Activated CD8-positive, alpha-beta memory T cell treated with anti-CD3 and anti-CD28 coated beads, Interleukin-2, amount 10 ng/mL, durations not matched to agents 7 days and 5 days (primary cell): ENCODE results near the gene NDUFA3. TPM values are rescaled to one million over a fixed set of nuclear protein-coding genes. Genes with fewer than 3 reads are reported as not detected.
A peak's percentile ranks its signal among the peaks of the same experiment; 100 is the strongest.

Experiments used
- ATAC-seq: fragments of 150-1000 bp; cut with Tn5 transposase; one replicate; pipeline ENCODE4 v1.10.0; 2021; ENCODE audit warnings: moderate library complexity
- CTCF ChIA-PET: fragments of 350-600 bp; sonication (Branson Sonifier 250); formaldehyde crosslinking; loops from one replicate; lab custom pipeline; 2021; ENCODE audit warnings: antibody characterized with exemption; lab: Charles Lee
- DNase-seq: peaks from one replicate; pipeline ENCODE4 v3.0.0-alpha.2; 2020
- H3K27ac Mint-ChIP-seq: one replicate; pipeline ENCODE4 v1.8.0; 2021; ENCODE audit warnings: mild to moderate bottlenecking, mixed read lengths
- H3K27me3 Mint-ChIP-seq: one replicate; pipeline ENCODE4 v1.8.0; 2021; ENCODE audit warnings: mixed read lengths
- H3K36me3 Mint-ChIP-seq: one replicate; pipeline ENCODE4 v1.8.0; 2021; ENCODE audit warnings: mild to moderate bottlenecking, mixed read lengths
- H3K4me1 Mint-ChIP-seq: one replicate; pipeline ENCODE4 v1.8.0; 2021; ENCODE audit warnings: mixed read lengths
- H3K4me3 Mint-ChIP-seq: one replicate; pipeline ENCODE4 v1.8.0; 2021; ENCODE audit warnings: mild to moderate bottlenecking, moderate library complexity, mixed read lengths
- H3K9me3 Mint-ChIP-seq: one replicate; pipeline ENCODE4 v1.8.0; 2022; ENCODE audit warnings: low read depth, mixed read lengths
- total RNA-seq, 2 experiments: library from RNA; stranded (reverse); gene quantifications; one replicate each; pipeline ENCODE4 v1.2.3, GENCODE V29; 2021

NDUFA3 gene
- total RNA-seq, 2 experiments from 2014 or later = 121 to 127 TPM

DNA sequence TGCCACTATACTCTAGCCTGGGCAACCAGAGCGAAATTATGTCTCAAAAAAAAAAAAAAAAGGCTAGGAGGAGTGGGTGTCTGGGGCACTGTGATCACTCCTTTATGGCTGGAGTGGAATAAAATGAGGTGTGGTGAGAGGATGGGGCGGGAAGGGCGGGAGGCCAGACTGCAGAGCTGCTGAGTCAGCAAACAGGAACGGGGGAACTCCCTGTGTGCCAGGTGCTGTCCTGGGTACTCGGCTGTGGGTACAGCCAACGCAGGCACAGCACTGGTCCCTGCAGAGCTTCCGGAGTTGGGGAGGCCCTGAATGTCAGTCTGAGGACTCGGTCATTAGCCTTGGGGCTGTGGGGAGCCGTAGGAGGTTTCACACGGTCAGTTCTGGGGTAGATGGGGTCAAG, 18.6 kb downstream of the NDUFA3 start:
- H3K4me1 Mint-ChIP-seq = peaks cover 12% of the 10 kb centered on the region

DNA sequence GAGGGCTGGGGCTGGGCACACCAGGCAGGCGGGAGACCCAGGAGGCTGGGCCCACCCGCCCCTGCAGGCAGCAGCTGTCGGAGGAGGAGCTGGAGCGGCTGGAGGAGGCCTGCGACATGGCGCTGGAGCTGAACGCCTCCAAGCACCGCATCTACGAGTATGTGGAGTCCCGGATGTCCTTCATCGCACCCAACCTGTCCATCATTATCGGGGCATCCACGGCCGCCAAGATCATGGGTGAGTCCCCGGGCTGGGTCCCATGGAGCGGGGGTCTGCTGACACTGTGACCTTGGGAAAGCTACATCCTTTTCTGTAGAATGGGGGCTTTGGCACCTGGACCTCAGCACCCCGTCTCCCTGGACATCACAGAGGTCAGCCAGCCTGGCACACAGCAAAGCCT, 21.0 kb downstream of the NDUFA3 start:
- Mint-ChIP-seq H3K27ac (no peak overlapping the region), H3K4me3 (no peak overlapping the region), H3K9me3 (no peaks in the 10 kb centered on the region), H3K27me3 (no peaks in the 10 kb centered on the region), H3K4me1 (no peaks in the 10 kb centered on the region), H3K36me3 (peaks cover 18% of the 10 kb centered on the region)
- ATAC-seq = no peak
- CTCF ChIA-PET = interaction anchor here (1.0 kb wide), 1 partner anchor 9 kb away, joined by 3 read pairs; no protein-coding TSS in a partner anchor
- no peak for DNase-seq

More for the DNA sequence above, 18.6 kb downstream of the NDUFA3 start:
- peaks cover 16% of the 10 kb centered on the region for H3K36me3 Mint-ChIP-seq
- no peaks in the 10 kb centered on the region for H3K9me3 Mint-ChIP-seq
- no peak overlapping the region for H3K4me3 Mint-ChIP-seq
- no peaks in the 10 kb centered on the region for H3K27me3 Mint-ChIP-seq
- ATAC-seq (no peak), DNase-seq (no peak)
- no peak overlapping the region for H3K27ac Mint-ChIP-seq
- CTCF ChIA-PET = no interaction called here

DNA sequence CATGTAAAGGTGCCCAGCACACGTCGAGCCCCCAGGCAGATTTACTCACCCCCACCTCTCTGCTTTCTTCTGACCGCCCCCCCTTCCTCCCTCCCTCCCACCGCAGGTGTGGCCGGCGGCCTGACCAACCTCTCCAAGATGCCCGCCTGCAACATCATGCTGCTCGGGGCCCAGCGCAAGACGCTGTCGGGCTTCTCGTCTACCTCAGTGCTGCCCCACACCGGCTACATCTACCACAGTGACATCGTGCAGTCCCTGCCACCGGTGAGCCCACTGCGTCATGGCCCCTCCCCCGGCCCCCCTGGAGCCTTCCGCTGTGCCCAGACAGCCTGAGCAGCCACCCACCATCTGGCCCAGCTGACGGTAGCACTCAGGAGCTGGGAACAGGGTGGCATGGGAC, 21.7 kb downstream of the NDUFA3 start:
- Mint-ChIP-seq H3K4me3 (no peak overlapping the region), H3K27ac (no peak overlapping the region), H3K27me3 (no peaks in the 10 kb centered on the region), H3K36me3 (peaks cover 18% of the 10 kb centered on the region), H3K4me1 (no peaks in the 10 kb centered on the region), H3K9me3 (no peaks in the 10 kb centered on the region)
- CTCF ChIA-PET = interaction anchor here (1.0 kb wide), 1 partner anchor 9 kb away, joined by 3 read pairs; no protein-coding TSS in a partner anchor
- ATAC-seq (no peak), DNase-seq (no peak)

- Mint-ChIP-seq H3K27me3 (no peaks in the 10 kb centered on the region), H3K4me3 (no peak overlapping the region), H3K36me3 (peaks cover 14% of the 10 kb centered on the region), H3K27ac (no peak overlapping the region), H3K4me1 (no peaks in the 10 kb centered on the region), H3K9me3 (no peaks in the 10 kb centered on the region)
- DNase-seq = no peak
- CTCF ChIA-PET = no interaction called here
- no peak for ATAC-seq
These were observed 23.1 kb downstream of the NDUFA3 start for GRCh38 chr19:54125713-54126112.

DNA sequence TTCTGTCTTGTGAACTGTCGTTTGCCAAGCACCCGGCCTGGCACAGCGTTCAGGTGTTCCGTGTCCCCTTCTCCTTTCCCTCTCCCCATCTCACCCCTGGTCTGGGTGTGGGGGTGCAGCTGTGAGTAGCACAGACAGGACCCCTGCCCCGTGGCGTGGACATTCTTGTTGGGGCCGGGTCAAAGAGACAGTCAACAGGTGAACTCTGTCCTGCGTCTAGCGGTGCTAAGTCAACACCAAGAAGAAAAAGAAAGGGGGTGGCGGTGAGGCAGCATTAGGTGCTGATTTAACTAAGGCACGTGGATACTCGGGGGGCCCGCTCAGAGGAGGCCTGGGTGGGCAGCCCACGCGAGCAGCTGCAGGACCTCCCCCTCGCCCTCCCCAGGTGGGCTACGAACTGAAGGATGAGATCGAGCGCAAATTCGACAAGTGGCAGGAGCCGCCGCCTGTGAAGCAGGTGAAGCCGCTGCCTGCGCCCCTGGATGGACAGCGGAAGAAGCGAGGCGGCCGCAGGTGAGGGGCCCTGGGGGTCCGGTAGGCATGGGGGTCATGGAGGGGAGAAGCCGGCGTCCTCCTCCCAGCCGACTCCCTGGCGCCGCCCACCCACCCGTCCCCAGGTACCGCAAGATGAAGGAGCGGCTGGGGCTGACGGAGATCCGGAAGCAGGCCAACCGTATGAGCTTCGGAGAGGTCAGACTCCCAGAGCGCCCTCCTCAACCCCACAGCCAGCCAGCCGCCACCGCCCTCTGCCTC, 25.2 kb downstream of the NDUFA3 start:
- ATAC-seq (no peak), DNase-seq (no peak)
- Mint-ChIP-seq H3K9me3 (no peaks in the 10 kb centered on the region), H3K36me3 (peaks cover 8% of the 10 kb centered on the region), H3K4me3 (no peak overlapping the region), H3K27ac (no peak overlapping the region), H3K4me1 (no peaks in the 10 kb centered on the region), H3K27me3 (no peaks in the 10 kb centered on the region)
- CTCF ChIA-PET = no interaction called here

- peaks cover 8% of the 10 kb centered on the region for H3K36me3 Mint-ChIP-seq
- H3K9me3 Mint-ChIP-seq = no peaks in the 10 kb centered on the region
- no peak for ATAC-seq
These were observed 25.7 kb downstream of the NDUFA3 start for GRCh38 chr19:54128441-54128725.

DNA sequence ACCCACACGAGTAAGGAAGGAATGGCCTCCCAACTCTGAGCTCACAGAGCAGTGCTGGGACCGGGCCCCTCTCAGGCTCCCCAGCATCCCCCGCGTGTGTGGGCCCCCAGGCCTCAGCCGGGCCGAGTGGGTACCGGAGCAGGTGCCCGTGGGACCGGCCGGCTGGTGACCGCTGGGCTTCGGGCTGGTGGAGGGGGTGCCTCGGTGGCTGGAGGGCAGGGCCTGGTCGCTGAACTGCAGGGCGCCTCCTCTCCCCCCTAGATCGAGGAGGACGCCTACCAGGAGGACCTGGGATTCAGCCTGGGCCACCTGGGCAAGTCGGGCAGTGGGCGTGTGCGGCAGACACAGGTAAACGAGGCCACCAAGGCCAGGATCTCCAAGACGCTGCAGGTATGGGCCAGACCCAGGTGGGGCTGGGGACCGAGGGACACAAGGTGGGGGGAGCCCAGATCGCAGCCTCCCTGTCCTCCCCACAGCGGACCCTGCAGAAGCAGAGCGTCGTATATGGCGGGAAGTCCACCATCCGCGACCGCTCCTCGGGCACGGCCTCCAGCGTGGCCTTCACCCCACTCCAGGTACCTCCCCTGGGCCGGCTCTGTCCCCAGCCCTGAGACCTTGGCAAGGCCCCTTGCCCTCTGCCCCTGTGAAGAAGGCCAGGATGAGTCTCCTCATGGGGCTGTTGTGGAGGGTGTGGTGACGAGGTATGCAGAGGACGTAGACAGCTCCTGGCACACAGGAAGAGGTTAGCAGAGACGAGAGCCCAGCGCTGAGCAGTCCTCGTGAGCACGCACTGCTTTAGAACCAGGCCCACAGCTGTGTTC, 26.4 kb downstream of the NDUFA3 start:
- DNase-seq = no peak
- H3K36me3 Mint-ChIP-seq = peaks cover 8% of the 10 kb centered on the region
- H3K27me3 Mint-ChIP-seq = no peaks in the 10 kb centered on the region
- CTCF ChIA-PET = no interaction called here
- H3K4me1 Mint-ChIP-seq = no peaks in the 10 kb centered on the region
- H3K4me3 Mint-ChIP-seq = no peak overlapping the region
- ATAC-seq = no peak
- H3K9me3 Mint-ChIP-seq = no peaks in the 10 kb centered on the region
- no peak overlapping the region for H3K27ac Mint-ChIP-seq

More at GRCh38 chr19:54128441-54128725, 25.7 kb downstream of the NDUFA3 start:
- H3K27ac Mint-ChIP-seq = no peak overlapping the region
- H3K4me3 Mint-ChIP-seq = no peak overlapping the region
- no peaks in the 10 kb centered on the region for H3K4me1 Mint-ChIP-seq
- CTCF ChIA-PET = no interaction called here
- no peaks in the 10 kb centered on the region for H3K27me3 Mint-ChIP-seq
- DNase-seq = no peak

DNA sequence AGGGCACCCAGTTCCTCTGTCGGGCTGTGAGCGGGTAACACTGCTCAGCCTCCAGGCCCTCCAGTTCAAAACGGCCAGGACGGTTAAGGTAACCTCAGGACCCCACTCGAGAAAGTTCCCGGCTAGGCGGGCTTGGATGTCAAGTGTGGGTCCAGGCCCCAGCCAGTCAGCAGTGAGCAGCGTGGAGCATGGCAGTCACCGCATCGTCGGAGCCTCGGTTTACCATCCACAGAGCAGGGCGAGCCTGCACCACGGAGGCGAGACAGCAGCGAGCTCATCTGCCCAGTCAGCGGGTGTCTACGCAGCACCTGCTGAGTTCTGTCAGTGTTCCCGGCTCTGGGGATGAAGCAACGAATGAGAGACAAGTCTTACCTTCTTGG, 27.0 kb downstream of the NDUFA3 start:
- Mint-ChIP-seq H3K27ac (no peak overlapping the region), H3K9me3 (no peaks in the 10 kb centered on the region), H3K36me3 (peaks cover 8% of the 10 kb centered on the region), H3K4me1 (no peaks in the 10 kb centered on the region), H3K4me3 (no peak overlapping the region), H3K27me3 (no peaks in the 10 kb centered on the region)
- CTCF ChIA-PET = no interaction called here
- ATAC-seq = no peak
- DNase-seq = no peak

- ATAC-seq (no peak), DNase-seq (no peak)
- CTCF ChIA-PET = interaction anchor here (1.0 kb wide), 1 partner anchor 10 kb away, joined by 3 read pairs; no protein-coding TSS in a partner anchor
- Mint-ChIP-seq H3K4me1 (peaks cover 12% of the 10 kb centered on the region), H3K27me3 (no peaks in the 10 kb centered on the region), H3K4me3 (no peak overlapping the region), H3K27ac (no peak overlapping the region), H3K36me3 (peaks cover 3% of the 10 kb centered on the region), H3K9me3 (no peaks in the 10 kb centered on the region)
These were observed 30.8 kb downstream of the NDUFA3 start for GRCh38 chr19:54133312-54133956.

- no peak overlapping the region for H3K4me3 Mint-ChIP-seq
These were observed 31.4 kb downstream of the NDUFA3 start for GRCh38 chr19:54133957-54134590.

DNA sequence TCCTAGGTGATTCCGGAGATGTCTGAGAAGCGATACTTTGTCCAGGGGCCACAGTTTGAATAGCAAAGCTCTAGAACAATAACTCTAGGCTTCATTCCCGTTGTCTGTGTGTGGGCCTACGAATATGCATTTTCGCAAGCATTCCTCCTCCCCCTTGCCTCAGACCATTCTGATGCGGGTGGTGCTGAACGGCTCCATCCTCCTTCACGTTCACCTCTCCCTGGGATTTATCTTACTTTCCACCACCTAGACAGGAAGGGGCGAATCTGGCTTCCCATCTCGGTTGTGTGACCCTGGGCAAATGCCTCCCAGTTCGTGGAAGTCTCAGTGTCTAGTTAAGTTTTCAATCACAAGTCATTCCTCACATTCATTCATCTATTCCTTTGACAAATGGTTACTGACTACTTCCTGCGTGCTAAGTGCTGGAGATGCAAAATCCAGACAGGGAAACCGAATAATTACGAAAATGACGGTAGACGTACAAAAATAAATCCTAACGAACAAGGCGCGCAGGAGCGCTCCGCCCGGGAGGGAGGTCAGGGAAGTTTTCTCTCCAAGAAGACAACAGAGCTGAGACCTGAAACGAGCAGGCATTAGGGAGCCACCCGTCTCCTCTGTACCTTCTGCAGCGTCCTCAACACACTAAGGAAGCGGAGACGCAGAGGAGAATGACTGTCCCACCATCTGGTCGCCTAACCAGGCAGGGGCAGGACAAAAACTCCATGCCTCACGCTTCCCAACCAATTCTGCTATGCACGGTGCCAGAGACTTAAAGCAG, 33.6 kb downstream of the NDUFA3 start:
- DNase-seq (peak; percentile 49), ATAC-seq (no peak)
- CTCF ChIA-PET = interaction anchor here (0.6 to 3.0 kb wide), 10 partner anchors 13 to 53 kb away, joined by 3 to 17 read pairs (median 4); partner anchors contain the start of genes LENG1, MBOAT7, NDUFA3 and PRPF31
- Mint-ChIP-seq H3K9me3 (no peaks in the 10 kb centered on the region), H3K27ac (peak overlapping the region; percentile 90), H3K4me3 (peak overlapping the region; percentile 80), H3K27me3 (no peaks in the 10 kb centered on the region), H3K4me1 (peaks cover 35% of the 10 kb centered on the region), H3K36me3 (no peaks in the 10 kb centered on the region)

More at GRCh38 chr19:54133957-54134590, 31.4 kb downstream of the NDUFA3 start:
- no peaks in the 10 kb centered on the region for H3K27me3 Mint-ChIP-seq
- H3K27ac Mint-ChIP-seq = no peak overlapping the region
- no peak for DNase-seq
- CTCF ChIA-PET = no interaction called here
- H3K4me1 Mint-ChIP-seq = peaks cover 18% of the 10 kb centered on the region
- ATAC-seq = no peak
- peaks cover 1% of the 10 kb centered on the region for H3K36me3 Mint-ChIP-seq
- H3K9me3 Mint-ChIP-seq = no peaks in the 10 kb centered on the region

DNA sequence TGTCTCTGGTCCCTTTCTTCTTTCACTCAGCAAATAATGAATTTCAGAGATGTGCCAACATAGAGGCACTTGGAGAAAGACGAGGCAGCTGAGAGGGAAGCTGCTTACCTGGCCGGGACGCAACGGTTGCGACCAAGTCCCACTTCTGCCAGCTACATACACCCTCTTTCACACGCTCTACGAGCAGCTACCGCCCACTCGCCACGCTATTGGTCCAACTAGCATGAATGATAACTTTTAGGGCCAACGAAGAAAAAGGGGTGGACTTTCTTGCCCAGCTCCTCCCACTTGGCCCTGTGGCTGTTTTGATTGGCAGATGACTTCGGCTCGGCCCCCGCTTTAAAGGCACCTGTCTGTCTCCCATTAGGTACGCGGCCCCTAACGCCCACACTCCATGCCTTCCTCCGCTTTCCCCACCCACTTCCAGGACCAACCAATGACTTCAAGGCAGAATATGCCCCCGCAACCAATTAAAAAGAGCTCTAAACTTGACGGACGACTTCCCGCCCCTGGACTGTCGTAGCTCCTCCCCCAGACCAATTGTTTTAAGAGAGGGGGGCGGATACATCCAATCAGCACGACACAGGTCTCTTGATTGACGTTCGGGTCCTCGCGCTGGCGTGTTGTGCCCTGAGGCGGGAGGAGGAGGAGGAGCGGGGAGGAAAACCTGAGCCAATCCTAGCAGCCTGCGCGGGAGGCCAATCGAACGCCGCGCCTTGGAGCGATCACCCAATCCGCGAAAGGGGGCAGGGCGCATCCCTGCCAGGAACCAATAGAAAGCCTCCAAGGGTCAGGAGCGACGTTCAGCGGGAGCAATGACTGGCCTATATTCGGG, 34.4 kb downstream of the NDUFA3 start:
- CTCF ChIA-PET = interaction anchor here (0.6 to 3.0 kb wide), 12 partner anchors 12 to 285 kb away, joined by 3 to 17 read pairs (median 4); partner anchors contain the start of genes LENG1, MBOAT7, NDUFA3 and PRPF31
- DNase-seq (peak; percentile 100), ATAC-seq (peak; percentile 87)
- H3K27me3 Mint-ChIP-seq = no peaks in the 10 kb centered on the region
- H3K4me1 Mint-ChIP-seq = peaks cover 40% of the 10 kb centered on the region
- H3K27ac Mint-ChIP-seq = peak overlapping the region; percentile 90
- H3K36me3 Mint-ChIP-seq = no peaks in the 10 kb centered on the region
- H3K9me3 Mint-ChIP-seq = no peaks in the 10 kb centered on the region
- peak overlapping the region; percentile 80 for H3K4me3 Mint-ChIP-seq
